ENCODE data around the gene TMEM151B.

TMEM151B gene

DNA sequence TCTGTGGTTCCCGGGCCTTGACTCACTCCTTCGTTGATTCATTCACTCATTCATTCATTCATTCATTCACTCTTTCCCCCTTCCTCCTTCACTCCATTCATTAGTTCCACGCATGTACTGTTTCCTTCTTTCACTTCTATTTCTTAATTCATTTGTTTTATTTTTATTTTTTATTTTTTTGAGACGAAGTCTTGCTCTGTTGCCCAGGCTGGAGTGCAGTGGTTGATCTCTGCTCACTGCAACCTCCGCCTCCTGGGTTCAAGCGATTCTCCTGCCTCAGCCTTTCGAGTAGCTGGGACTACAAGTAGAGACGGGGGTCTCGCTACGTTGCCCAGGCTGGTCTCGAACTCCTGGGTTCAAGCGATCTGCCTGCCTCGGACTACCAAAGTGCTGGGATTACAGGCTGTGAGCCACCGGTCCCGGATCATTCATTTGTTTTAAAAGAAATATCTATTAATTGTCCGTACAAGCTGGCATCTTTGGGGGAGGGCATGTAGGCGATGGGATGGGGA is 4.5 kb upstream of the TMEM151B start:
- no peak for DNase-seq

DNA sequence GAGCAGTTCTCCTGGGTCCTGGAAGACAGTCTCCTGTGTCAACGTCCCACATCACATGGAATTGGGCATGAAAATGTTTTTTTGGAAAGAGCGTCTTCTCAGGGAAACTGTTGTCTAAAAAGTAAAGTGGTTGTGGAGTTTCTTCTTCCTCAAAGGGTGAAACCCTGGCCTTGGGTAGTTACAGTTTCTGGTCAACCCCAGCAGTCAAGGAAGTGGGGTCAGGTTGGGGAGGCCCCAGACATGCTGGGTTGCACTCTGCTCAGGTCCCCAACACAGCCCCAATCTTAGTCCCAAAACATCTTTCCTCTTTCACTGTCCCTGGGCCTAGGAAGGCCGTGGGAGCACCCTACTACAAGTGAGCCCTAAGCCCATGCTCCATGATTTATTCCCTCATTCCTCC is 3.9 kb upstream of the TMEM151B start:
- DNase-seq = no peak

- DNase-seq = no peak
Observed at GRCh38 chr6:44267252-44267651, 3.0 kb upstream of the TMEM151B start.

- peak; percentile 72 to 76 for DNase-seq
Observed at GRCh38 chr6:44268095-44268628, 2.1 kb upstream of the TMEM151B start.

DNA sequence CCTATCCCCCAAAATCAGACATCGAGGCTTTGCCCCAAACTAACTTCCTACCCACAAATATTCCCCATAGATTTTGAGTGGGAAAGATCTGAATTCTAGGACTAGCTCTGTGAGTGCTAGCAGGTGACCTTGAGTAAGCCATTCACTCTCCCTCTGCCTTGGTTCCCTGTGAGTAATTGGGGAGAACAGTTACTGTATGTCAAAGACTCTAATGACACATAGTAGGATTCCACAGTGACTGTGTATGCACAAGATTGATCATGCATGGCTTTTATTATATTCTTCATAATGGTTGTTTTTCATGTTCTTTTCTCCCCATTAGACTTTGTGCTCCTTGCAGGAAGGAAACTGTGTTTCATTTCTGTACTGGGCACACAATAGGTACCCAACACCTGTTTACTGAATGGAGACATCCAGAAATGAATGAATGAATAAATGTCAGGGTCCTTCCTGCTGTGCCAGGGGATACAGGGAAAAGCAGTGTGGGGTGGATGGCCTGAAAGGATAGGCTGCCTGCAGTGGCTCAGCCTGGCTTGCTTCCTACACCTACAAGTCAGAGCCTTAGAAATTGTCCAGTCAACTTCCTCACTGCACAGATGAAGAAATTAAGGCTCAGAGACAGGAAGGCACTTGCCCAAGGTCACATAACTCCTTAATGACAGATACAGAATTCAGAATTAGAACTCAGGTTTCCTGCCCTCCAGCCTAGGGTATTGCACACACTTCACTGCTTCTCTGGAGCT is 901 bp upstream of the TMEM151B start:
- DNase-seq = no peak

DNA sequence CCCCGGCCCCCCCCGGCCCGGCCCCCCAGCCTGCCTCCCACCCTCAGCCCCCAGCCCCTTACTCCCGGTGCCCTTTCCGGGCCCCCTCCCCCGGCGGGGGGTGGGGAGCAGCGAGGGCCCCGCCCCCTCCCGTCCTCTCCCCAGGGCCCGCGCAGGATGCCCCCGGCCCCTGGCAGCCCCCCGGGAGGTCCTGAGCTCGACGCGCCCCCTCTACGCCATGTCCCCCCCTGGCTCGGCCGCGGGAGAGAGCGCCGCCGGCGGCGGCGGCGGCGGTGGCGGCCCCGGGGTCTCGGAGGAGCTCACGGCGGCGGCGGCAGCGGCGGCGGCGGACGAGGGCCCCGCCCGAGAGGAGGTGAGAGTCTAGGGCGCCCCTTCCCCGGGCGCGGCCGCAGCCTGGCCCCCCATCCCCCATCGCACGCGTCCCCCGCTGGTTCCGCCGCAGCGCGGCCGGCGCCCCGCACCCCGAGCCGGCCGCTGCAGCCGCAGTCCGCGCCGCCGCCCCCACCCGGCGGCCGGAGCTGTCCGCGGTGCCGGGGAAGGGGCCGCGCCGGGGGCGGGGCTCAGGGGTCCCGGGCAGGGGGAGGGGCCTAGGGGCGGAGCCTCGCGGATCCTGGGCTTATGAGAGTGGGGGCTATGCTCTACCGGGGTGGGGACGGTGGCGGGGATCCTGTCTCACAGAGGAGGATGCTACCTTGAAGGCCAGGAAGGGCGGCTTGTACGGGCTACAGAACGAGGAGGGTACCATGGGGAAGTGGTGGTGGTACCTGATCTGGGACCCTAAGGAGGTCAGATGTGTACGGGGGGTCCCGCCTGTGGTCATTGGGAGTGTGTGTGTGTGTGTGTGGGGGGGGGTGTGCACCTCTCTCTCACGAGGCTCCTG is 516 bp downstream of the TMEM151B start:
- DNase-seq = no peak

- DNase-seq = no peak
Observed at GRCh38 chr6:44271406-44271723, 1.1 kb downstream of the TMEM151B start.

GRCh38 chr6:44271914-44272313 is 1.7 kb downstream of the TMEM151B start:
- DNase-seq = no peak

- DNase-seq = no peak
Observed at GRCh38 chr6:44272529-44272928, 2.3 kb downstream of the TMEM151B start.

DNA sequence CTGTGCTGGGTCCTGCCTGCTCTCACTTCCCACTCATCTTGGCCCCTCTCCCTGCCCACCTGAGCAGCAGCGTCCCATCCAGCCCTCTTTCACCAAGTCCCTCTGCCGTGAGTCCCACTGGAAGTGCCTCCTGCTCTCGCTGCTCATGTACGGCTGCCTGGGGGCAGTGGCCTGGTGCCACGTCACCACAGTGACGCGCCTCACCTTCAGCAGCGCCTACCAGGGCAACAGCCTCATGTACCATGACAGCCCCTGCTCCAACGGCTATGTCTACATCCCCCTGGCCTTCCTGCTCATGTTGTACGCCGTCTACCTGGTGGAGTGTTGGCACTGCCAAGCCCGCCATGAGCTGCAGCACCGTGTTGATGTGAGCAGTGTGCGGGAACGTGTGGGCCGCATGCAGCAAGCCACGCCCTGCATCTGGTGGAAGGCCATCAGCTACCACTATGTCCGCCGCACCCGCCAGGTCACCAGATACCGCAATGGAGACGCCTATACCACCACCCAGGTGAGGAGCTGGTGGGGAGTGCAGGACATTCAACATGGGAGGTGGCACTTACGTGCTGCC is 2.8 kb downstream of the TMEM151B start:
- DNase-seq = no peak

- no peak for DNase-seq
Observed at GRCh38 chr6:44273617-44274016, 3.4 kb downstream of the TMEM151B start.

- no peak for DNase-seq
Observed at GRCh38 chr6:44275271-44275748, 5.1 kb downstream of the TMEM151B start.

DNA sequence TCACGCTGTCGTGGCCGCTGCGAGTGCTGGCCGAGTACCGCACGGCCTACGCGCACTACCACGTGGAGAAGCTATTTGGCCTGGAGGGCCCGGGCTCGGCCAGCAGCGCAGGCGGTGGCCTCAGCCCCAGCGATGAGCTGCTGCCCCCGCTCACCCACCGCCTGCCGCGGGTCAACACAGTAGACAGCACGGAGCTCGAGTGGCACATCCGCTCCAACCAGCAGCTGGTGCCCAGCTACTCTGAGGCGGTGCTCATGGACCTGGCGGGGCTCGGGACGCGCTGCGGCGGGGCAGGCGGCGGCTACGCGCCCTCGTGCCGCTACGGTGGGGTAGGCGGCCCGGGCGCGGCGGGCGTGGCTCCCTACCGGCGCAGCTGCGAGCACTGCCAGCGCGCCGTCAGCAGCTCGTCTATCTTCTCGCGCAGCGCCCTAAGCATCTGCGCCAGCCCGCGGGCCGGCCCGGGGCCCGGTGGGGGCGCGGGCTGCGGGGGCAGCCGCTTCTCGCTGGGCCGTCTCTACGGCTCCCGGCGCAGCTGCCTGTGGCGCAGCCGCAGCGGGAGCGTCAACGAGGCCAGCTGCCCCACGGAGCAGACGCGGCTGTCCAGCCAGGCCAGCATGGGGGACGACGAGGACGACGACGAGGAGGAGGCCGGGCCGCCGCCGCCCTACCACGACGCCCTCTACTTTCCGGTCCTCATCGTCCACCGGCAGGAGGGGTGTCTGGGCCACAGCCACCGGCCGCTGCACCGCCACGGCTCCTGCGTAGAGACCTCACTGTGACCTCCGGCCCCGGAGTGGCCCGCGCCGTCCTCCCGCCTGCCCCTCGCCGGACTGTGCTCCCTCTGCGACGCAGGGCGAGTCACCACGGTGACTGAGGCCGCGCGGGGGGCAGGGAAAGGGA is 5.7 kb downstream of the TMEM151B start:
- no peak for DNase-seq

GRCh38 chr6:44276667-44277640 is 6.7 kb downstream of the TMEM151B start:
- no peak for DNase-seq

DNA sequence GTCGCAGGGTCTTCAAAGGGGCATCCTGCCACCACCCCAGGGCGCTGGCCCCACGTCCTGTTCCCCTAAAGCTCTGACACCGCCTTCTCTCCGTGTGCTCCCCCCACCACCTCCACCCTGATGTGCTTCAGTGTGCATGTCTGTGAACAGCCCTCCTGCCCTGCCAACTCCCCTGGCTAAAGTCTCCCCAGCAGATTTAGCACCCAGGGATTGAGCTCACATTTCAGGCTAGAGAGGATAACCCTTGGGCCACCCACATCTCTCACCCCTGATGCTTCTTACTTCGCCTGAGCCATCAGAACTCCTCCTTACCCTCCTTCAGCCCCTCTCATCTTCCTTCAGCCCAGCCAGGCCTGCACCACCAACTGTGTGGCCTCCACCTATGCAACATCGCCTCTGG is 7.5 kb downstream of the TMEM151B start:
- no peak for DNase-seq

- DNase-seq = no peak
Observed at GRCh38 chr6:44278315-44278714, 8.1 kb downstream of the TMEM151B start.

- no peak for DNase-seq
Observed at GRCh38 chr6:44278774-44279697, 8.8 kb downstream of the TMEM151B start.

DNA sequence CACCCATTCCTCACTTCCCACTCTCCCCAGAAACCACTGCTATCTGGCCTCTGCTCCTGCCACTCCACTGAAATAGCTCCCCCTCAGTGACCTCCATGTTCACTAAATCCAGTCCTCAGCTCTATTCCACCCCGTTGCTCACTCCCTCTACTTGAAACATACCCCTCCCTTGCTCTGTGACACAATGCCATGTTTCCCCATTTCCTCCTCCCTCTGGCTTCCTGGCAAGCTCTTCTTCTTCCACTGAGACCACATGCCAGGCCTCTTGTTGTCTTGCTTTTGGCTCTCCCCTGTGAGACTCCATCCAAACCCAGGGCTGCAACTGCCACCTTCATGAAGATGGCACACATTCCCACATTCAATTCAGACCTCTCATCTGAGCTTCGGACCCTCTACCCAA is 13.9 kb downstream of the TMEM151B start:
- DNase-seq = no peak

- DNase-seq = no peak
Observed at GRCh38 chr6:44284867-44285266, 14.6 kb downstream of the TMEM151B start.
